Hepatocyte (in vitro differentiated cells): Measurements from ENCODE around the gene ATP6V1G2. TPM values are rescaled to one million over a fixed set of nuclear protein-coding genes. Genes with fewer than 3 reads are reported as not detected.

ENCODE experiments used
- DNase-seq: peaks from one replicate; pipeline ENCODE4 v3.0.0-alpha.2; 2016; ENCODE audit warnings: low spot score
- H2AFZ ChIP-seq: fragments of 200-600 bp; sonication (generic); 2 replicates; pipeline ENCODE4 v1.6.0; 2016; ENCODE audit warnings: antibody characterized with exemption, mild to moderate bottlenecking
- H3K27ac ChIP-seq: fragments of 200-600 bp; sonication (generic); 2 replicates; pipeline ENCODE4 v1.5.1; 2016; ENCODE audit warnings: mild to moderate bottlenecking
- H3K27me3 ChIP-seq: fragments of 200-600 bp; sonication (generic); 2 replicates; pipeline ENCODE4 v1.6.1; 2016
- H3K36me3 ChIP-seq: fragments of 200-600 bp; sonication (generic); replicated peaks from 2 replicates; pipeline ENCODE4 v1.5.1; 2016; ENCODE audit warnings: low read depth; ENCODE audit not compliant: insufficient read depth
- H3K4me1 ChIP-seq: fragments of 200-600 bp; sonication (generic); 2 replicates; pipeline ENCODE4 v1.5.1; 2016; ENCODE audit warnings: mild to moderate bottlenecking, moderate library complexity; ENCODE audit not compliant: insufficient read depth
- H3K4me2 ChIP-seq: fragments of 200-600 bp; sonication (generic); 2 replicates; pipeline ENCODE4 v1.6.0; 2016
- H3K4me3 ChIP-seq: fragments of 200-600 bp; sonication (generic); 2 replicates; pipeline ENCODE4 v1.5.1; 2016; ENCODE audit warnings: mild to moderate bottlenecking
- H3K79me2 ChIP-seq: fragments of 200-600 bp; sonication (generic); 2 replicates; pipeline ENCODE4 v1.6.0; 2017; ENCODE audit warnings: mild to moderate bottlenecking
- H3K9me2 ChIP-seq: fragments of 200-600 bp; sonication (generic); replicated peaks from 2 replicates; pipeline ENCODE4 v1.6.0; 2017; ENCODE audit warnings: mild to moderate bottlenecking; ENCODE audit not compliant: insufficient read depth
- H3K9me3 ChIP-seq: fragments of 200-600 bp; sonication (generic); 2 replicates; pipeline ENCODE4 v1.5.1; 2016; ENCODE audit warnings: low read depth, mild to moderate bottlenecking
- H4K20me1 ChIP-seq: fragments of 200-600 bp; sonication (generic); 2 replicates; pipeline ENCODE4 v1.6.0; 2016; ENCODE audit warnings: mild to moderate bottlenecking; ENCODE audit not compliant: insufficient read depth, poor library complexity, severe bottlenecking
- CTCF ChIP-seq: fragments of 200-600 bp; sonication (generic); IDR thresholded peaks from 2 replicates; pipeline ENCODE4 v1.5.1; 2016; ENCODE audit warnings: antibody characterized with exemption, mild to moderate bottlenecking; ENCODE audit not compliant: poor library complexity
- EZH2 ChIP-seq: fragments of 200-600 bp; sonication (generic); IDR thresholded peaks from 2 replicates; pipeline ENCODE4 v1.6.1; 2016; ENCODE audit warnings: antibody characterized with exemption, mild to moderate bottlenecking, borderline replicate concordance
- EZH2phosphoT487 ChIP-seq: fragments of 200-600 bp; sonication (generic); IDR thresholded peaks from one replicate; pipeline ENCODE4 v1.6.1; 2018; ENCODE audit warnings: antibody characterized with exemption, mild to moderate bottlenecking, low read depth, moderate library complexity; ENCODE audit not compliant: unreplicated experiment, severe bottlenecking
- WGBS: methylation state at CpG from one replicate; pipeline ENCODE4 v1.1.6; 2016; ENCODE audit warnings: low lambda C conversion rate; ENCODE audit errors: missing lambda C conversion rate; 5-methylcytosine and 5-hydroxymethylcytosine counted together
- polyA plus RNA-seq: library from polyadenylated mRNA; unstranded; fragments of >200 nt; fragmentation: Nextera tagmentation; extraction: Ambion mirVana; gene quantifications from 2 replicates; pipeline ENCODE4 v1.2.1, GENCODE V29; 2016
- total RNA-seq: library from RNA; depleted of rRNA; stranded (reverse); fragments of >200 nt; gene quantifications from 2 replicates; pipeline ENCODE4 v1.2.3, GENCODE V29; 2014

The ATP6V1G2 gene
- total and polyA plus RNA-seq, 2 experiments from 2014 or later, result 0.63 to 0.73 TPM

- Histone ChIP-seq H3K79me2 (no peaks in the 10 kb centered on the region), H3K4me3 (no peak overlapping the region), H3K4me1 (no peaks in the 10 kb centered on the region), H3K27me3 (no peaks in the 10 kb centered on the region), H2AFZ (no peak overlapping the region), H3K9me3 (no peaks in the 10 kb centered on the region), H3K27ac (no peak overlapping the region), H3K36me3 (no peaks in the 10 kb centered on the region), H3K4me2 (no peak overlapping the region), H4K20me1 (no peaks in the 10 kb centered on the region), H3K9me2 (no peaks in the 10 kb centered on the region)
- no peak for DNase-seq
- TF ChIP-seq EZH2phosphoT487, result no peak
- TF ChIP-seq CTCF, result no peak
- TF ChIP-seq EZH2, result no peak
- WGBS, result 83% methylated on average over 14 of the region's 14 CpGs
These were observed 28.0 kb upstream of the ATP6V1G2 start for GRCh38 chr6:31574106-31575061.

- TF ChIP-seq EZH2 (no peak), EZH2phosphoT487 (no peak), CTCF (no peak)
- no peaks in the 10 kb centered on the region for H3K9me3 ChIP-seq
- no peak for DNase-seq
- no peak overlapping the region for H3K27ac ChIP-seq
- H2AFZ ChIP-seq, result no peak overlapping the region
- no peaks in the 10 kb centered on the region for H3K79me2 ChIP-seq
- no peaks in the 10 kb centered on the region for H3K4me1 ChIP-seq
- no peaks in the 10 kb centered on the region for H4K20me1 ChIP-seq
- no peak overlapping the region for H3K4me3 ChIP-seq
- H3K36me3 ChIP-seq, result no peaks in the 10 kb centered on the region
- peaks cover 3% of the 10 kb centered on the region for H3K27me3 ChIP-seq
- 86% methylated on average over 9 of the region's 9 CpGs for WGBS
- H3K4me2 ChIP-seq, result no peak overlapping the region
- no peaks in the 10 kb centered on the region for H3K9me2 ChIP-seq
These were observed 27.1 kb upstream of the ATP6V1G2 start for GRCh38 chr6:31573239-31574105.

- Histone ChIP-seq H3K79me2 (no peaks in the 10 kb centered on the region), H3K9me2 (no peaks in the 10 kb centered on the region), H3K4me3 (no peak within 1 kb of the TSS), H4K20me1 (no peaks in the 10 kb centered on the region), H3K27ac (no peak within 1 kb of the TSS), H2AFZ (no peak within 1 kb of the TSS), H3K36me3 (no peaks in the 10 kb centered on the region), H3K4me2 (no peak within 1 kb of the TSS), H3K4me1 (no peaks in the 10 kb centered on the region), H3K27me3 (peaks cover 6% of the 10 kb centered on the region), H3K9me3 (no peaks in the 10 kb centered on the region)
- 84% methylated on average over 26 of the region's 27 CpGs for WGBS
- TF ChIP-seq EZH2, result no peak
- no peak for TF ChIP-seq CTCF
- TF ChIP-seq EZH2phosphoT487, result no peak
- no peak for DNase-seq
These were observed 25.9 kb upstream of the ATP6V1G2 start, which contains the start of gene LTA for GRCh38 chr6:31572041-31572911. LTA (plus strand) TSS chr6:31572289; CDS start chr6:31572743, 454 bp downstream.
